ENCODE results near the gene TM9SF3.
A peak's percentile ranks its signal among the peaks of the same experiment; 100 is the strongest.

The TM9SF3 gene

DNA sequence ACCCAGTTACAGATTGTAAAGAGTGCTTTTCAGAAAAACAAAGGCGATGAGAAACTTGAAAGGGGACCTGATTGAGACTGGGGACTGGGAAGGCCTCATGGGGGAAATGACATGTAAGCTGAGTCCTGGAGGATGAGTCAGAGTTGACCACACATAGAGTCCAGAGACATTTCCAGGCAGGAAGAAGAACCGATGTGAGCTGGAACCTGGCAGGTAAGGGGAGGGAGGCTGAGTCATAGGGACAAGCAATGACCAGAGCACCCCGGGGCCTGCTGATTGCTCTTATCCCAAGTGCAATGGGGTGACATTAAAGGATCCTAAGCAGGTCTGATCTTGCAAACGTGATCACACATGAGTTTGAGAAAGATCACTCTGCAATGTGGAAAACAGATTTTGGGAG lies 84.8 kb downstream of the TM9SF3 start:
- DNase-seq = no peak
- Mint-ChIP-seq H3K27ac (no peak overlapping the region), H3K4me3 (no peak overlapping the region), H3K36me3 (ENCODE audit: low read depth) (no peaks in the 10 kb centered on the region), H3K4me1 (peaks cover 25% of the 10 kb centered on the region), H3K27me3 (ENCODE audit: low read depth, poor library complexity) (no peaks in the 10 kb centered on the region), H3K9me3 (no peaks in the 10 kb centered on the region)
- TF ChIP-seq, protein P1, sequence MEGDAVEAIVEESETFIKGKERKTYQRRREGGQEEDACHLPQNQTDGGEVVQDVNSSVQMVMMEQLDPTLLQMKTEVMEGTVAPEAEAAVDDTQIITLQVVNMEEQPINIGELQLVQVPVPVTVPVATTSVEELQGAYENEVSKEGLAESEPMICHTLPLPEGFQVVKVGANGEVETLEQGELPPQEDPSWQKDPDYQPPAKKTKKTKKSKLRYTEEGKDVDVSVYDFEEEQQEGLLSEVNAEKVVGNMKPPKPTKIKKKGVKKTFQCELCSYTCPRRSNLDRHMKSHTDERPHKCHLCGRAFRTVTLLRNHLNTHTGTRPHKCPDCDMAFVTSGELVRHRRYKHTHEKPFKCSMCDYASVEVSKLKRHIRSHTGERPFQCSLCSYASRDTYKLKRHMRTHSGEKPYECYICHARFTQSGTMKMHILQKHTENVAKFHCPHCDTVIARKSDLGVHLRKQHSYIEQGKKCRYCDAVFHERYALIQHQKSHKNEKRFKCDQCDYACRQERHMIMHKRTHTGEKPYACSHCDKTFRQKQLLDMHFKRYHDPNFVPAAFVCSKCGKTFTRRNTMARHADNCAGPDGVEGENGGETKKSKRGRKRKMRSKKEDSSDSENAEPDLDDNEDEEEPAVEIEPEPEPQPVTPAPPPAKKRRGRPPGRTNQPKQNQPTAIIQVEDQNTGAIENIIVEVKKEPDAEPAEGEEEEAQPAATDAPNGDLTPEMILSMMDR (IDR thresholded peaks at IDR 0.05) = no peak

- Mint-ChIP-seq H3K4me3 (no peak overlapping the region), H3K4me1 (peaks cover 25% of the 10 kb centered on the region), H3K36me3 (ENCODE audit: low read depth) (no peaks in the 10 kb centered on the region), H3K27ac (no peak overlapping the region), H3K9me3 (no peaks in the 10 kb centered on the region), H3K27me3 (ENCODE audit: low read depth, poor library complexity) (no peaks in the 10 kb centered on the region)
- TF ChIP-seq, protein P1 (IDR thresholded peaks at IDR 0.05) = no peak
- no peak for DNase-seq
These were observed 86.3 kb downstream of the TM9SF3 start for GRCh38 chr10:96500519-96500918.

DNA sequence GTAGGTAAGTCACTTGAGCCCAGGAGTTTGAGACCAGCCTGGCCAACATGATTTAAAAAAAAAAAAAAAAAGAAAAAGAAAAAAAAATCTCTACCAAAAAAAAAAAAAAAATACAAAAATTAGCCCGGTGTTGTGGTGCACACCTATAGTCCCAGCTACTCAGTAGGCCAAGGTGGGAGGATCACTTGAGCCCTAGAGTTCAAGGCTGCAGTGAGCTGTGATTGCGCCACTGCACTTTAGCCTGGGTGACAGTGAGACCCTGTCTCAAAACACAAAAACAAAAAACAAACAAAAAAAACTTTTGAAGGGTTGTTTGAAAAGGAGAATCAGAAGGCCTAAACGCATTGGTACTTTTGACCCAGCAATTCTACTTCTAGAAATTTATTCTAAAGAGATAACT lies 86.8 kb downstream of the TM9SF3 start:
- DNase-seq = no peak
- Mint-ChIP-seq H3K4me1 (peaks cover 25% of the 10 kb centered on the region), H3K36me3 (ENCODE audit: low read depth) (no peaks in the 10 kb centered on the region), H3K27me3 (ENCODE audit: low read depth, poor library complexity) (no peaks in the 10 kb centered on the region), H3K27ac (no peak overlapping the region), H3K4me3 (no peak overlapping the region), H3K9me3 (no peaks in the 10 kb centered on the region)
- TF ChIP-seq, protein P1 (IDR thresholded peaks at IDR 0.05) = no peak

GRCh38 chr10:96497391-96497790 lies 89.4 kb downstream of the TM9SF3 start:
- Mint-ChIP-seq H3K27me3 (ENCODE audit: low read depth, poor library complexity) (no peaks in the 10 kb centered on the region), H3K9me3 (no peaks in the 10 kb centered on the region), H3K4me1 (peaks cover 9% of the 10 kb centered on the region), H3K27ac (no peak overlapping the region), H3K4me3 (no peak overlapping the region), H3K36me3 (ENCODE audit: low read depth) (no peaks in the 10 kb centered on the region)
- no peak for DNase-seq
- TF ChIP-seq, protein P1 (IDR thresholded peaks at IDR 0.05) = no peak

DNA sequence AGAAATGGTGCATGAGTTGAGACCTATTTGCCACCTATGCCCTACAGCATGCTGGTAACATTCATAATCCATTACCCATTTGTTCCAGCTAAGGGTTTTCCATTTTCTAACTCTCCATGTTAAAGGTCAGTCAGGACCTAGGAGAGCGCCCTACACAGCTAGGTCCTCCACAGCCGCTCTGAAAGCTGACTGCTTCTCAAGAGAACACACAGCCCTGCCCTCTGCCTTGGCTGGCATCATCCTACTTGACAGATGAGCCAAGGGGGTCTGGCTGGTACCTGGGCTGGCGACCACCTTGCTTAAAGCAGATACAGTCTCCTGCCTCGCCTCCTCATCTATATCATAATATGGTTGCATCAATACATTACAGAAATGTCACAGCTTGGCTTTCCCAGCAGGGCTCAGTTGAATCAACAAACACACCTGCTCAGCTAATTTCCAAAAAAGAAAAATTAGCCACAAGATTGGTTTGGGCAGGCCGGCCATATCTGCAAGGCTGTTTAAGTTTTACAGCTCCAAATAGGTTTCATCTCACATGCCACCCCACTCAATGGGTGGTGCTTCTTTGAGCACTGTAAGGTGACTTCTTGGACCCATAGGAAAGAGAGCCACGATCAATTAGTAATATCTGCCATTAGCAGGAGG lies 90.4 kb downstream of the TM9SF3 start:
- peak; percentile 65 for DNase-seq
- H3K27ac Mint-ChIP-seq = no peak overlapping the region
- no peaks in the 10 kb centered on the region for H3K36me3 Mint-ChIP-seq (ENCODE audit: low read depth)
- H3K27me3 Mint-ChIP-seq (ENCODE audit: low read depth, poor library complexity) = peaks cover 5% of the 10 kb centered on the region
- TF ChIP-seq, protein P1 (IDR thresholded peaks at IDR 0.05) = no peak
- H3K9me3 Mint-ChIP-seq = no peaks in the 10 kb centered on the region
- no peak overlapping the region for H3K4me3 Mint-ChIP-seq
- no peaks in the 10 kb centered on the region for H3K4me1 Mint-ChIP-seq

GRCh38 chr10:96495544-96495943 lies 91.3 kb downstream of the TM9SF3 start:
- Mint-ChIP-seq H3K36me3 (ENCODE audit: low read depth) (no peaks in the 10 kb centered on the region), H3K27ac (no peak overlapping the region), H3K9me3 (no peaks in the 10 kb centered on the region), H3K27me3 (ENCODE audit: low read depth, poor library complexity) (peaks cover 6% of the 10 kb centered on the region), H3K4me3 (no peak overlapping the region), H3K4me1 (no peaks in the 10 kb centered on the region)
- DNase-seq = no peak
- TF ChIP-seq, protein P1 (IDR thresholded peaks at IDR 0.05) = no peak
